Islet of Langerhans (tissue), 1 donor: ENCODE data around the gene FIZ1.

ENCODE experiments used
- FAIRE-seq: peaks from one replicate; lab custom pipeline; 2011; peaks lifted over from hg19 to GRCh38; lab: Jason Lieb, UNC

FIZ1 gene

DNA sequence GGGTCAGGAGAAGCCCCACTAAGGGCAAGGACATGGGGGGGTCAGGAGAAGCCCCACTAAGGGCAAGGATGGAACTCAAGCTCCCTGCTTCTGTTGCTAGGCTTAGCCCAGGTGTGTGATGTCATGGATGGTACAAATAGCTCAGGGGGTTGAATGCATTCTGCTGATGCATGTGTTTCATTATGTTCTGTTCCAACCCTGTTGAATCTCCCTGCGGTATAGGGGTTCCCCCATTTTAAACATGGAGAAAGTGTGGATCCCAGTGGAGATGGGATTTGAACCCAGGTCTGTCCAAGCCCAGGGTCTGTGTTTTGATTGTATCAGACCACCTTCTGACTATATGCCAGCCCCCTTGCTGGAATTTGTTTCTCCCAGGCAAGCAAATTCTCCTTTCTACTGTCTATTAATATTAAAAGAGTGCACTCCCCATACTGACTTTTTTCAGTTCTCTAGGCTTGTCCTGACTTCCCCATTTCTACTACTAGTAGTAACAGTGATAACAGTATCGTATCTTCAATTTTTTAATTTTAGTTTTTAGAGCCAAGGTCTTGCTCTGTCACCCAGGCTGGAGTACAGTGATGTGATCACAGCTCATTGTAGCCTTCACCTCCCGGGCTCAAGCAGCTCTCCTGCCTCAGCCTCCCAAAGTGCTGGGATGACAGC, 12.8 kb upstream of the FIZ1 start:
- FAIRE-seq: no peak

DNA sequence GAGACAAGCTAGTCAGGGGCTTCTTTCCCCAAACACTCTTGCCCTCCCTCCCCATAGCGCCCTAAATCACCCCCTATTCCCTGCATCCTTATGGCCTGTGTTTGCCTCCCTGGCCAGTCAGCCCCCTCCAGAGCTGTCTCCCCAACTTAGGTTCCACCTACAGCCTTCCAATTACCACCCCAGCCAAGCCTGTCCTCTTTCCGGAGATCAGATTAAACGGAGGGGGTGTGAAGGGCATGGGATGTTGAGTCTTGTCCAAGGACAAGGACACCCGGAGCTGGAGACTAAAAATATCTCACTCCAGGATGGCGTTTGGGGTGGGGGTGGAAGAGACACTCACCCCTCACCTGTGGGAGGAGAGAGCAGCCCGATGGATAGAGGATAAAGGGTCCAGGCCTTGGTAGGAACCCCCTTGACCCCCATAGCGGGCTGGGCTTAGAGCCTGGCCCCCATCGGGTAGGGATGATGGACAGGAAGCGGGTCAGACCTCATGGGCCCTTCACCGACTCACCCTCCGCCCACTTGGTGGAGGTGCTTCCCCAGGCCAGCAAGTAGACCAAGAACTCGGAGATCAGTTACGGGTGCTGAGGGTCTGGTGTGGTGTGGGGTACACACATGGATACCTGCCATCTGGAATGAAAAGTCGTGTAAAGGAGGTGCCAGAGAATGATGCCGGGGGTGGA, 12.1 kb upstream of the FIZ1 start:
- FAIRE-seq: no peak

DNA sequence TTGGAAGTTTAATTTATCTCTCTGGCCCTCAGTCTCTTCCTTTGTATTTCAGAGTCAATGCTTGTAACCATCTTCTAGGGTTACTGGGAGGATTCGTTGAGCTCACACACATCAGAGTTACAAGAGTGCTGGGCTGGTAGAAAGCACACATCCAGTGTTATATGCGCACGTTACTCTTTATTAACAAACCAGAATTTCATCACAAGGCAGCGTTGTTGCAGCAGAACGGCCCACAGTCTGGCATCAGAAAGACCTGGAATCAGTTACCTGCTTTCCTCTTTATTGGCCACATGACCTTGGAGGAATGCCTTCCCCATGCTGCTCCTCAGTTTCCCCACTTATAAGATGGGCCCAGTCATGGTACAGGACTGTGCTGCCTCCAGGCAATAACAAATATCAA, 10.0 kb upstream of the FIZ1 start:
- FAIRE-seq: no peak

DNA sequence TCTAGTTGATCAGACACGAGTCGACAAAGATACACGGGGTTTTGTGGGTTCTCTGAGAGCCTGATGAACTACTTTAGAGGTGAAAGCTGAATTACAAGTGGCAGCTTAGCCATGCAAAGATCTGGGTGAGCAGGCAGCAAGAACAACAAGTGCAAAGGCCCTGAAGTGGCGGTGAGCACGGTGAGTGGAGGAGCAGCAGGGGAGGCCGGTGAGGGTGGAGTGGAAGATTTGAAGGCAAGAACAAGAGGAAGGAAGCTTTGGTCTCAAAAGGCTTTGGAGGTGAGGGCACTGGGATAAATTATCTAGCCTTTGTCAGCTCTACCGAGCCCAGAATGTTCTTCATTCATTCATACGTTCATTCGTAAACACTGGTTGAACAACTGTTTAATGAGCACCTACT, 7.5 kb upstream of the FIZ1 start:
- no peak for FAIRE-seq

DNA sequence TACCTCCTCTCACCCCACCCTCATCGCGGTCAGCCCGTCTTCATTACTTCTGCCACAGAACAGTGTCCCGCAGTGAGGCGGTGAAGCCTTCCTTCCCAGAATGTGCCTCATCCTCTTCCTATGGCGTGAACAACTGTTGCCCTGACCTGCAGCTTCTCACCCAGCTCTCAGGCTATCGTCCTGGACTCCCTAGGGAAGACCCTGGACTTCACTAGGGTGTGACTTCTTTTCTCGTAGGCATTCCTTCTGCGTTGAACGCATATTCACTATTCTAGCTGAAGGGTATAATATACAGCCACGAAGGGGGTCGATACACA, 7.1 kb upstream of the FIZ1 start:
- no peak for FAIRE-seq

DNA sequence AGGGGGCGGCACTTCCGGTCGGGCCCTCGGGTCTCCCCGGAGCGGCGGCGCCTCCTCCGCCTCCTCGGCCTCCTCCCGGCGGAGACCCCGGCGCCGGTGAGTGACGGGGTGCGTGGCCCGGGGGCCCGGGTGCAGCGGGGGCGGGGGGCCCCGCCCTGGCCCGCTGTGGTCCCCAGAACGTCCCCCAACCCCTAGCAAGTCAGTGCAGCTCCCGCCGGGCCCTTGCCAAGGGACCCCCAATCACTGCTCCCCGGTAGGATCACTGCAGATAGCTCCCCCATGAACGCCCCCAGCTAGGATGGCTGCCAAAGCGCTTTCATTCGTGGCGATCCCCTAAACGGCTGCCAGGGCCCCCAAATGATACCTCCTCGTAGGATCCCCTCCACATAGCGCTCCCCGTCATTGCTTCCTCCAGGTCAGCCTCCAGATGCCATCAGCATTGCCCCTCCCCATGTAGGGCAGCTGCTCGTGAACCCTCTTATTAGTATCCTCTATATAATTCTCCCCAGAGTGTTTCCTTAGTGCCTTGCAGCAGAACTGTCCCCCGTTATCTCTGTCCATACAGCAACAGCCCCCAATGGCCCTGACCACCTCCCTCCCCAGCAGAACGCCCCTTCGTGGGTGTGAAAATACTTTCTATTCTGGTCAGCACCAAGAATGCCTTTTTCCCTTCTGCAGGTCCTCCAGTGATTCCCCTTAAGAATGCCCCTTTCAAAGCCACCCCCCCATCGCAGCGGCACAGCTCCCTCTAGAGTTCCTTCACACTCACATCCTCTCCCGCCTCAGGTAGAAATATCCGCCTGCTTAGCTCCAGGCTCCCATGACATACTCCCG, 6.5 kb upstream of the FIZ1 start, which contains the start of gene ZNF865:
ZNF865 (plus strand) TSS at position 11 of the 834 bp plus-strand sequence. CDS start 7,972 bp downstream, outside the sequence.
- no peak for FAIRE-seq

DNA sequence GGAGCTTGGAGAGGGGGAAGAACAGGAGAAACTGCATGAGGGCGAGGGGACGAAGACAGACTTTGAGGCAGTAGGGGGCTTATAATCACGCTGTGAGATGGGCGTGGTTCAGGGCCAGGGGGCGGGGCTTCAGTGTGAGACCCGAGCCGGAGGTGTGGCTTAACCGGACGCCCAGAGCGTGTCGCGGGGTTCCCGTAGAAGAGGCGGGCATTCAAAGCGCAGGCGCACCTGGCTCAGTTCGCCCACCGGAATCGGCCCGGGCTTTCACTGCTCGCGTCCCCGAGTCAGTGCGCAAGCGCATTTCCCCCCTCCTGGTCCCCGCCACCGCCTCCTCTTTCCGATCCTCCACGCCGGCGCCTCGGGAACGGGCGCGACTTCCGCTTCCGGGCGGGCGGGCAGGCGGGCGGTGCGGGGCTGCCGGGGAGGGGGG, 5.9 kb upstream of the FIZ1 start:
- FAIRE-seq: no peak

DNA sequence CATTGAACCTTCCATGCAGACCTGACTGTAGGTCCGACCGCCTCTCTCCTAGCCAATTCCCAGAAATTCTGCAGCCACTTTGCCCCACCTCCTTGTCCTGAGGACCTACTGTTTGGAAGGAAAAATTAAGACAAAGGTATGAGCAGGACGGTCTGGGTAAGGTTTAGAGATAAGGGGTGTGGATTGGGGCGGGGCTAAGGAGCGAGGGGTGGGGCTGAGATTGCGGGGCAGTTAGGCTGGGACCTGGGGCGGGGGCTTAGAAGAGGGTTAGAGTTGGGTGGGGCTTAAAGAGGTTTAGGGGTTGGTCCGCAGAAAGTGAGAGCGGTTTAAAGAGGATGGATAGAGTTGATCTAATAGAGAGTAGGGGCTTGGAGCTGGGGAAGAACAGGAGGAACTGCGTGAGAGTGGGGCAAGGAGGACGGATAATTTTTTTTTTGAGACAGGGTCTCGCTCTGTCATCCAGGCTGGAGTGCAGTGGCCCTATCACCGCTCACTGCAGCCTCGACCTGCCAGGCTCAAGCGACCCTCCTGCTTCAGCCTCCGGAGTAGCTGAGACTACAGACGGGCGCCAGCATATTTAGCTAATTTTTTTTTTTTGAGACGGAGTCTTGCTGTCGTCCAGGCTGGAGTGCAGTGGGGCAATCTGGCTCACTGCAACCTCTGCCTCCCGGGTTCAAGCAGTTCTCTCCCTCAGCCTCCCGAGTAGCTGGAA, 4.4 kb upstream of the FIZ1 start:
- no peak for FAIRE-seq

DNA sequence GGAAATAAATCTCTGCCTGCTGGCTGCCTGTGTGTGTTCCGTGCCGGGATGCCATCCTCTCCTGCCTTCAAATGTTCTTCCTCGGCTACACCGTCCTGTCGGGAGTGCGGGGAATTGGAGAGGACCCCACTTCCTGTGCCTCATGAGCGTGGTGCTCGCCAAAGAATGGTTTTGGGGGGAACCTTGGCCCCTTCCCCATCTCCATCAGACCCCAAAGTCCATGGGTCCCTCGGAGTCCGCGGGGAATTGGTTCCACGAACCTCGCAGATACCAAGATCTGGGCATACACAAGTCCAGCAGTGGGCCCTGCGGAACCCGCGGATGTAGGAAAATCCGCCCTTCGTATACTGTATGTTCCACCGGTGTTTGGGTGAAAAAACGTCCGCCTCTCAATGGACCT, 3.8 kb upstream of the FIZ1 start:
- FAIRE-seq: no peak

DNA sequence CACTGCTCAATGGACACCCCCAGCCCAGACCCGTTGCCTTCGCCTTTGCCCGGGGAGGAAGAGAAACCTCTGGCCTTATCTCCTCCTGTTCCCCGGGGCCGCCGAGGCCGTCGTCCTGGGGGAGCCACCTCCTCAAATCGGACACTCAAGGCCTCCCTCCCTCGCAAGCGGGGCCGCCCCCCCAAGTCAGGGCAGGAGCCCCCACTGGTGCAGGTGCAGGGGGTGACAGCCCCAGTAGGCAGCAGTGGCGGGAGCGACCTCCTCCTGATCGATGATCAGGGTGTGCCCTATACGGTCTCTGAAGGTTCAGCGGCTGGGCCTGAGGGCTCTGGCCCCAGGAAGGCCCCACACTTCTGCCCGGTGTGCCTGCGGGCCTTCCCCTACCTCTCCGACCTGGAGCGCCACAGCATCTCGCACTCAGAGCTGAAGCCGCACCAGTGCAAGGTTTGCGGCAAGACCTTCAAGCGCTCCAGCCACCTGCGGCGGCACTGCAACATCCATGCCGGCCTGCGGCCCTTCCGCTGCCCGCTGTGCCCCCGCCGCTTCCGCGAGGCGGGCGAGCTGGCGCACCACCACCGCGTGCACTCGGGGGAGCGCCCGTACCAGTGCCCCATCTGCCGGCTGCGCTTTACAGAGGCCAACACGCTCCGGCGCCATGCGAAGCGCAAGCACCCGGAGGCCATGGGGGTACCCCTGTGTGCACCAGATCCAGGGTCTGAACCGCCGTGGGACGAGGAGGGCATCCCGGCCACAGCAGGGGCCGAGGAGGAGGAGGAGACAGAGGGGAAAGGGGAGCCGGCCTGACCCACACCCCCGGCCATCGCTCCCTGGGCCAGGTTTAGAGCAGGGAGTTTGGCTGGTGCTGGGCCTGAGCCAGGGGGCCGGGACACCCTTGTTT, 3.0 kb upstream of the FIZ1 start:
- no peak for FAIRE-seq

DNA sequence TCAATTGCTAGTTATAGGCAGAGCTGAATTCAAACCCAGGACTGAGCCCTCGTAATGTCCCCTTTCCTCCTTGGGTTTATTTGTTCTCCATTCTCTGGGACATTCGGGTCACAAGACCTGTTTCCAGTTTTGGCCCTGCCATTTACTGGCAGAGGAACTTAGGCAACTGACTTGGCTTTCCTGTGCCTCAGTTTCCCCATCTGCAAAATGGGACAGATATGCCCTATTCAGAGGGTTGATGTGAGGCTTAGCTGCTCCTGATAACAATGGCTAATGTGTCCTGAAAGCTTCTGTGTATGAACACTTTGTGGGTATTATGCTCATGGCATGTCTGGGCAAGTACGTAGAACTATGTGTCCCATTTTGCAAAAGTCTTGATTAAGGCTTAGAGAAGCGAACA, 1.8 kb upstream of the FIZ1 start:
- no peak for FAIRE-seq

DNA sequence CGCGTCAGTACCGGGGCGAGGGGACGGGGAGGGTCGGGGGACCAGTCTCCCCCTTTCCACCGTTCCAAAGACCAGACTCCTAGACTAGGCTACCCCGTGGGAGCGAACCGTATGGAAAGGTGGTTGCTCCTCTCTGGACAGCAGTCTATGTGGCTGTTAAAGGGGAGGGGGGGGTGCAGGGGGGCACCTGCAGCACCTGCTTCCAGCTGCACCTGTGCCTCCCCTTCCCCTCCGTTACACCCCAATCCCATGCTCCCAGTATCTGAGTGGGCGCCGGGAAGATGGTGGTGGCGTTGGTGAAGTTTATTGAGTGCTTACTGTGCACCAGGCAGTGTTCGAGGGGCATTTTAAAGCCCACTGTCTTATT, 1.3 kb upstream of the FIZ1 start:
- FAIRE-seq: no peak

DNA sequence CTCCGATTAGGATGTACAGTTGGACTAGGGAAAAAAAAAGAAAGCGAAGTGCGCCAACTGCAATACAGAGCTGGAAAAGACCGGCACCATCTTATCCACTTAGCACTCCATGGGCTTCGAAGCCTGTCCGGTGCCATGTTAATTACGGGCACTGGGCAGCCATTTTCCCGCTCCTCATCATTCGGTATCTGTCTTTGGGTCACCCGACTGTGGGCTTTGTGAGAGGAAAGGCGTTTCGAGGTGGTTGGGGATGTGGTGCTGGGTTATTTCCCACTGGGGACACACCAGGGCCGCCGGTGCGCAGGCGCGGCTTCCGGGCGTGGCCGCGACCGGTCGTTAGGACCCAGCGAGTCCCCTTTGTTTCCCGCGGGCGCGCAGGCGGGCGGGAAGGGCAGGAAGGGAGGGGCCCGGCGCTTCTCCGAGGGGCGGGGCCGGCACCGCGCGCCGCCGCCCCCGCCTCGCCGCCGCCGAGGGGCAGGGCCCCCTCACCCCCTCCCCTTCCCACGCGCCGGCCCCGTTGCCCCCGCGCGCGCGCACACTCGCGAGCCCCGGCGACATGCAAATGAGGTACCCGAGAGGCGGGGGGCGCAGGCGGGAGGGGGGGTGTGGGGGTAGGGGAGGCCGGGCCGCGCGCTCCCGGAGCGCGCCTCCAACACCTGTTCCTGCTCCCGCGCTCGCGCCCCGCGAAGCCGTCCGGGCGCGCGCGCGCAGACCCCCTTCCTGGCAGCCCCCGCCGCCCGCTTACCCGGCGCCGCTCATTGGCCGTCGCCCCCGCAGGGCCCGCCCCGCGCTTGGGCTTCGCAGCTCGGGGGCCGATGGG, 735 bp upstream of the FIZ1 start, which contains the start of gene ZNF524:
ZNF524 (plus strand) TSS at position 447 of the 820 bp plus-strand sequence. CDS start 1,825 bp downstream, outside the sequence.
- no peak for FAIRE-seq

DNA sequence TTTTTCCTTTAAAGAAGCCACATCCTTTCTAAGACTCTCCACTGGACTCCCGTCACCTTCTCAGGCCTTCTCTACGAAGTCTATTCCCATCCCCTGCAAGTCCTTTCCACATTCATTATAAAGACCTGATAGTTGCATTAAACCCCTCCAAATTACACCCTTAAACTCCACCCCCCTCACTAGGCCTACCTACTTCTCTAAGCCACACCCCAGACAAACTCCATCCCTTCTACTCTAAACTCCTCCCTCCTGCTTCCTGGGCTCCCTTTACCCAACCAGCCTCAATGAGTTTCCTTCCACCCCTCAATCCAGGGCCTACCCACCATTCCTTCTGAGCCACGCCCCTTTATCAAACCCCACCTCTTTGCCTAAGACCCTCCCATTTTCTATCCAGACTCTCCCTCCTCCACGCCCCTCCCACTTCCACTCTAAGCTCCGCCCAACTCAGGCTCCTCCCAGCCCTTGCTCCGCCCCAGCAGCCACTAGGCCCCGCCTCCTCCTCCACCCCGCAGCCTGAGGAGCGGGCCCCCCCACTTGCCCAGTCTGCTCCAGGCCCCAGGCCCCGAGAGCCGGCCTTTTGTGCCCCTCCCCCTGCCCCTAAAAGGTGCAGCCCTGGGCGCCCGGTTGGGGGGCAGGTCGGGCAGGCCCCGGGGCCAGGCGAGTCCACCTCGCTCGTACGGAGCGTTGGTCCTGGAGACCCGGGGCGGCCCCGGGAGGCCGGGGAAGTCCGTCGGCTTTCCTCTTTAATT, 424 bp downstream of the FIZ1 start:
- FAIRE-seq: no peak

DNA sequence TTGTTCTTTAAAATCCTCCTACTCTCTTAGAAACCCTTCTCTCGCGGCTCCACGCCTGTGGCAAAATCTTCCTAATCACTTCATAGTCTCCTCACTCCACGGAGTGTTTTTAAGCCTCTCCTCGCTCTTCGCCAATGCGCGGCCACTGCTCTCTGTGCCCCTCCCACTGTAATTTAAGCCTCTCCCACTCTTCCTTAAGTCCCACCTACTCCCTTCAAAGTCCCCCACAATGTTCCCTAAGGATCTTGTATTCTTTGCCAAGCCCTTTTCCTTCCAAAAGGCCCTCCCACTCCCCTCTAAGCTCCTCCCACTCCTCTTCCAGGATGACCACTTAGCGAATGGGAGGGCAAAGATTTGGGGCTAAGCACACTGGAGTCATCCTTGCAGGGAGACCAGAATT, 1.3 kb downstream of the FIZ1 start:
- no peak for FAIRE-seq

DNA sequence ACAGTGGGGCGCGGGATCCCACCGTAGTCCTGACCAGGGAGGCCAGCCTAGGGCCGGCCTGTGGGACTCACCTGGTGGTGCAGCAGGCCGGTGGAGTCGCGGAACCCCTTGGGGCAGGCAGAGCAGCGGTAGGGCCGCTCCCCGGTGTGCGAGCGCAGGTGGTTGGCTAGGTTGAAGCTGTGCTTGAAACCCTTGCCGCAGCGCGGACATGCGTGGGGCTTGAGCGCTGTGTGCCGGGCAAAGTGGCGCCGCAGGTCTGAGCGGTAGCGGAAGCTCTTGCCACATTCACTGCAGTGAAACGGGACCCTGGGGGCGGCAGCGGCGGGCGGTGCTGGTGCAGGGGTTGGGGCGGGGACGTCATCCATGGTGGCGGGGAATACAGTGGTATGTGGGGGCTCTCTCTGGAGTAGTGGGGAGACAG, 1.8 kb downstream of the FIZ1 start:
- FAIRE-seq: no peak

DNA sequence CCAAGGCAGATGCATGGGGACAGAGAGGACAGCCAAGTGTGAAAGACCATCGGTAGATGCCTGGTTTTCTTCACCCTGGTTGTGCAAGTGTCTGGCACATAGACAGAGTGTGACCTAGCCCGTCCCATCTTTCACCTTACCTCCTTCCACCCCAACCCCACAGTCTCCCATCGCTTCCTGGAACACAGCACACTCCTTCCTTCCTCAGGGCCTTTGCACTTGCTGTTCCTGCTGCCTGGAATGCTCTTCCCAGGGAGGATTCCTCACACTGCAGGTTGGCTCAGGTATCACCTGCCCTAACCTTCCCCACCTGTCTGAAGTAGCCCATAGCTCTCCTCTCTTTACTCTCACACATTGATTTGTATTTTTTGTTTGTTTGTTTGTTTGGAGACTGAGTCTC, 3.0 kb downstream of the FIZ1 start:
- no peak for FAIRE-seq

DNA sequence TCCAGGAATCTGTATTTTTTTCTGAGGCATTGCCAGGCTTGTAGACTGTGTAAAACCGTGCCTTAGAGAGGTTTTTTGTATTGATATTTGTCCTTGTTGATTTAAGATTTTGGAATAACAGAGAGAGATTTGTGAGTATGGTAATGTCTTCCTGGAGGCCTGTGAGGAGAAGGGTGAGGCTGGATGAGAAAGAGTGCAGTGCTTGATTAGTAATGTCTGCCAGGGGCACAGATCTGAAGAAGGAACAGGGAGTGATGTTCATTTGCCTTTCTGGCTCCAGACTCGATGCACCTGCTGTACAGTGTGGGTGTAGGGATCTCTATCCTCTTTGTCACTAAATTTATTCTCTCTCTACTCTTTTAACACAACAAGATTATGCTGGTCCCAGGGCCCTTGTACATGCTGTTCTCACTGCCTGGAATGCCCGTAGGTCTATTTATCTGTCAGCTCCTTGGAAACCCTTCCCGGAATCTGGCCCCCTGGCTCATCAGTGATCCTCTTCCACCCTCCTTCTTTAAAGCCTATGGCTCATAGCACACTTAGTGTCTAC, 4.2 kb downstream of the FIZ1 start:
- no peak for FAIRE-seq

DNA sequence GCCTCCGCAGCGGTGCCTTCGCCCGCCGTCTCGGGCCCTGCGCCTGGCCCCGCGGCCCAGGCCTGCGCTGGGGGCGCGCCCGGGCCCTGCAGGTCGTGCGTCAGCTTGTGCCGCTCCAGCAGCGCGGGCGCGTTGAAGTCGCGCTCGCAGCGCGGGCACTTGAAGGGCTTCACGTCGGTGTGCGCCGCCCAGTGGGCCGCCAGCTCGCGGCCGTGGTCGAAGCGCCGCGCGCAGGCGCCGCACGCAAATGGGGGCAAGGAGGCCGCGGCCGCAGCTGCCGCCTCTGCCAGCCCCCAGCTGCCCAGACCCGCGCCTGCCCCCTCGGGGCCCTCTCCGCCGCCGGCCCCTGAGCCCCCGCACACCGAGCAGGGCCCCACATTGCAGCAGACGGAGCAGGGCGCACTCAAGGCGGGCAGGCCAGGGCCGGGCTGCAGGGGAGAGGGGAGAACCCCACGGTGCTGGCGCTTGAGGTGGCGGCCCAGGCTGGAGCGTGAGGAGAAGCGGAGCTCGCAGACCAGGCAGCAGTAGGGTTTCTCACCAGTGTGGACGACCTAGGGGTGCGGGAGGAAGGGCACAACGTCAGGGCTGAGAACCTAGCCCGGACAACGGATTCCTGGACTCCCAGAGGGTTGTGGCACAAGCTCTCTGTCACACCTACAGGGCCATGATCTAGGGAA, 6.1 kb downstream of the FIZ1 start:
- no peak for FAIRE-seq
